ENCODE measurements around the gene UPF3B.
"Not testable (repeated sequence)": the region's sequence is repeated elsewhere in the genome, so short reads cannot be mapped to it uniquely, and the experiment has no call there.

GRCh38 chrX:119890626-119891025 is 37.9 kb upstream of the UPF3B start:
- not testable (repeated sequence) for TF ChIP-seq CTCF, POLR2A (IDR thresholded peaks at IDR 0.05)
